Tibial nerve (tissue), 4 donors: ENCODE measurements around the gene NOTCH2.
"Not testable (repeated sequence)": the region's sequence is repeated elsewhere in the genome, so short reads cannot be mapped to it uniquely, and the experiment has no call there.

Experiments
- CTCF ChIP-seq, 5 experiments: fragments of 200-600 bp in 3 of 5; fragments of 450-650 bp in 2 of 5; sonication (generic) in 3 of 5; IDR thresholded peaks; one replicate each; pipeline ENCODE4 v1.5.1; 2016 to 2019; ENCODE audit warnings: antibody characterized with exemption in 5 of 5, mild to moderate bottlenecking in 3 of 5, moderate library complexity in 2 of 5
- EP300 ChIP-seq, 2 donors: sonication (generic); formaldehyde crosslinking; IDR thresholded peaks; one replicate each; pipeline ENCODE4 v1.6.1; 2017; ENCODE audit warnings: antibody characterized with exemption in 2 of 2, mild to moderate bottlenecking in 1 of 2
- POLR2A ChIP-seq, 2 donors: fragments of 450-650 bp; IDR thresholded peaks; one replicate each; pipeline ENCODE4 v1.6.1; 2017; ENCODE audit warnings: antibody characterized with exemption in 2 of 2, mild to moderate bottlenecking in 2 of 2, moderate library complexity in 2 of 2

- not testable (repeated sequence) for TF ChIP-seq POLR2A, CTCF, EP300 (IDR thresholded peaks at IDR 0.05)
These were observed 21.3 kb downstream of the NOTCH2 start for GRCh38 chr1:120048208-120048607.
